ENCODE results near the gene ATAD2B. TPM values are rescaled to one million over a fixed set of nuclear protein-coding genes. Genes with fewer than 3 reads are reported as not detected.

The ATAD2B gene
- total RNA-seq, 1 experiment from 2014 or later: 8.6 TPM

DNA sequence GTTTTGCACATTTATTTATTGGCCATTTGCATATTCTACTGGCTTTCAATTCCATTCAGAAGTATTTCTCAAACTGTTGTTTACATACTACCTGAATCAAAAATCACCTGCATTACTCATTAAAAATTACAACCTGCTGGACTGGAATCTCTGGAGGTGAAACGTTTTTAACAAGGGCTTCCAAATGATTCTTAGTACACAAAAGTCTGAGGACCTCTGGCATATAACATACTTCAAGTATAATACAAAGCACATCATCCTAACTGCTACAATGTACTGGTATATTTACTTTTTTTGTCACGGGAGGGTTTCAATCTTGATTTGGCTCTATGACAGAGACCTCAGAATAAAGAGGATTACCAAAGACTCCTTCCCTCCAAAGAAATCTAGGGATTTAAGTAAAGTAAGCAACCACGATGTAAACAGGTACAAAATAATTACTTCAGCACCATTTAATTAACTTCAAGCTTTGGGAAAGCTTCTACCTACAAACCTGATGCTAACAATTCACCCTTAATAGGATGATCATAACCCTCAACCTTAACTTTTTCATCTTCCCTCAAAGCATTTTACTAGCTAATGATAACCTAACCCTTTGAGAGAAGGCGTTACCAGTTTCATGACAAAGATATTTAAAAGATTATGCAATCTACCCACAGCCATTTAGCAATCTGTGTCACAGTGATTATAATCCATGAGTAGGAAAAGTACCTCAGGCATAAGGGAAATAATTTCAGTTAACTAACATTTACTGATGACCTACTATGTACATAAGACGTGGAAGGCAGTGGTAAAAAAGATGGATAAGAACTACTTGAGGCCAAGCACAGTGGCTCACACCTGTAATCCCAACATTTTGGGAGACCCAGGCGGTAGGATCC is 24.7 kb downstream of the ATAD2B start:
- no peaks in the 10 kb centered on the region for H4K20me1 ChIP-seq (ENCODE audit: low read length)
- H3K79me2 ChIP-seq (ENCODE audit: low read length): peaks cover 65% of the 10 kb centered on the region
- peaks cover 29% of the 10 kb centered on the region for H3K4me1 ChIP-seq (ENCODE audit: insufficient read depth, low read length)
- no peaks in the 10 kb centered on the region for H3K27me3 ChIP-seq (ENCODE audit: low read length)
- no TSS peak for BruUV-seq (replicated peaks)
- peak overlapping the region; percentile 19; the same call in 1 of the 2 replicates for H3K9ac ChIP-seq (ENCODE audit: low read length)
- ChIA-PET CTCF (no interaction called here), POLR2A (ENCODE audit: unreplicated experiment) (interaction anchor here (1.0 kb wide), 1 partner anchor 23 kb away, joined by 6 read pairs; no protein-coding TSS in a partner anchor)
- TF ChIP-seq EZH2 (IDR thresholded peaks at IDR 0.05; ENCODE audit: low read length, unreplicated experiment): no peak
- no peak for TF ChIP-seq EZH2phosphoT487 (IDR thresholded peaks at IDR 0.05; ENCODE audit: borderline replicate concordance, low read length)
- no peak for TF ChIP-seq CTCF (conservative IDR thresholded peaks at IDR 0.05; ENCODE audit: low read depth, low read length)
- peaks cover 3% of the 10 kb centered on the region for H3F3A ChIP-seq (ENCODE audit: low read length, unreplicated experiment)
- intact Hi-C loops (cut with micrococcal nuclease): no loop called here
- DNase-seq (peak; percentile 87), ATAC-seq (peak; percentile 54)
- no peaks in the 10 kb centered on the region for H3K9me2 ChIP-seq (replicated peaks; ENCODE audit: low read length)
- H3K27ac ChIP-seq (ENCODE audit: low read length): peak overlapping the region; percentile 97
- H2AFZ ChIP-seq (ENCODE audit: low read length): no peak overlapping the region
- H3K4me2 ChIP-seq (ENCODE audit: low read length): peak overlapping the region; percentile 84
- H3K9me3 ChIP-seq (ENCODE audit: low read length): no peaks in the 10 kb centered on the region
- H3K4me3 ChIP-seq (ENCODE audit: low read length): peak overlapping the region; percentile 33; the same call in 1 of the 2 replicates
- H3K36me3 ChIP-seq (ENCODE audit: low read depth, low read length): no peaks in the 10 kb centered on the region

- ChIA-PET CTCF (interaction anchor here (0.7 to 1.7 kb wide), 2 partner anchors 26 to 1192 kb away, joined by 3 to 5 read pairs; partner anchors contain the start of gene ATAD2B), POLR2A (ENCODE audit: unreplicated experiment) (interaction anchor here (0.6 kb wide), 3 partner anchors 15 to 388 kb away, joined by 4 to 7 read pairs (median 6); no protein-coding TSS in a partner anchor)
- no peaks in the 10 kb centered on the region for H4K20me1 ChIP-seq (ENCODE audit: low read length)
- peaks cover 71% of the 10 kb centered on the region for H3K79me2 ChIP-seq (ENCODE audit: low read length)
- H3K4me2 ChIP-seq (ENCODE audit: low read length): peak overlapping the region; percentile 84
- H3F3A ChIP-seq (ENCODE audit: low read length, unreplicated experiment): peaks cover 3% of the 10 kb centered on the region
- H3K9ac ChIP-seq (ENCODE audit: low read length): peak overlapping the region; percentile 70
- H3K9me2 ChIP-seq (replicated peaks; ENCODE audit: low read length): no peaks in the 10 kb centered on the region
- H3K4me1 ChIP-seq (ENCODE audit: insufficient read depth, low read length): peaks cover 29% of the 10 kb centered on the region
- no peaks in the 10 kb centered on the region for H3K36me3 ChIP-seq (ENCODE audit: low read depth, low read length)
- intact Hi-C loops (cut with micrococcal nuclease): no loop called here
- H3K4me3 ChIP-seq (ENCODE audit: low read length): peak overlapping the region; percentile 55
- H2AFZ ChIP-seq (ENCODE audit: low read length): 0 out of 2 replicates have a peak overlapping the region, but pooled peaks have one; percentile 2
- TF ChIP-seq EZH2phosphoT487 (IDR thresholded peaks at IDR 0.05; ENCODE audit: borderline replicate concordance, low read length) (no peak), EZH2 (IDR thresholded peaks at IDR 0.05; ENCODE audit: low read length, unreplicated experiment) (no peak), CTCF (conservative IDR thresholded peaks at IDR 0.05; ENCODE audit: low read depth, low read length) (no peak)
- no peaks in the 10 kb centered on the region for H3K9me3 ChIP-seq (ENCODE audit: low read length)
- BruUV-seq (replicated peaks): no TSS peak
- peak; percentile 78 for DNase-seq
- H3K27ac ChIP-seq (ENCODE audit: low read length): peak overlapping the region; percentile 97
- H3K27me3 ChIP-seq (ENCODE audit: low read length): no peaks in the 10 kb centered on the region
- ATAC-seq: peak; percentile 80
These were observed 26.2 kb downstream of the ATAD2B start for GRCh38 chr2:23900541-23901322.

Measured in PC-3 (cell line).